Prostate gland (tissue), 2 donors: Measurements from ENCODE around the gene MAD1L1. TPM values are rescaled to one million over a fixed set of nuclear protein-coding genes. Genes with fewer than 3 reads are reported as not detected.

Source experiments
- DNase-seq: peaks from one replicate; pipeline ENCODE4 v3.0.0-alpha.2; 2019; ENCODE audit warnings: low spot score
- H3K27ac ChIP-seq, 2 donors: fragments of 200-600 bp; sonication (generic); 2 replicates each; pipeline ENCODE4 v1.5.1; 2017 to 2019
- H3K27me3 ChIP-seq: fragments of 200-600 bp; sonication (generic); replicated peaks from 2 replicates; pipeline ENCODE4 v1.5.1; 2019; ENCODE audit not compliant: insufficient read depth
- H3K36me3 ChIP-seq, 2 donors: fragments of 200-600 bp; sonication (generic); 1 replicate in 1 of 2; 2 replicates in 1 of 2; pipeline versions ENCODE4 v1.5.1 to v1.8.1; 2017 to 2019
- H3K4me1 ChIP-seq: fragments of 200-600 bp; sonication (generic); replicated peaks from 2 replicates; pipeline ENCODE4 v1.5.1; 2019
- H3K4me3 ChIP-seq, 2 donors: fragments of 200-600 bp; sonication (generic); 2 replicates each; pipeline ENCODE4 v1.5.1; 2017 to 2019
- H3K9me3 ChIP-seq: fragments of 200-600 bp; sonication (generic); 2 replicates; pipeline ENCODE4 v1.5.1; 2017
- CTCF ChIP-seq, 4 experiments: fragments of 200-600 bp in 2 of 4; fragments of 450-650 bp in 2 of 4; sonication (generic) in 2 of 4; IDR thresholded peaks; 1 replicate in 3 of 4; 2 replicates in 1 of 4; pipeline ENCODE4 v1.5.1; 2016 to 2019; ENCODE audit warnings: antibody characterized with exemption in 4 of 4, mild to moderate bottlenecking in 2 of 4, moderate library complexity in 2 of 4
- POLR2A ChIP-seq: fragments of 450-650 bp; IDR thresholded peaks from one replicate; pipeline ENCODE4 v1.6.1; 2016; ENCODE audit warnings: antibody characterized with exemption, mild to moderate bottlenecking
- POLR2AphosphoS5 ChIP-seq: sonication (generic); formaldehyde crosslinking; IDR thresholded peaks from one replicate; pipeline ENCODE4 v1.6.1; 2017; ENCODE audit warnings: antibody characterized with exemption
- WGBS: methylation state at CpG from one replicate; pipeline ENCODE4 v1.1.5; 2018; 5-methylcytosine and 5-hydroxymethylcytosine counted together
- intact Hi-C: fragments of 100-400 bp; cut with DNase I; formaldehyde crosslinking; loops from one replicate; pipeline ENCODE4 v1.14.2; 2022
- total RNA-seq, 2 donors: library from RNA; depleted of rRNA; stranded (reverse); fragments of >200 nt; gene quantifications; one replicate each; pipeline ENCODE4 v1.1.0, GENCODE V29; 2016

MAD1L1 gene
- total RNA-seq, 2 donors from 2014 or later: 79.3 to 91.9 TPM

- Histone ChIP-seq H3K4me3 (no peak overlapping the region), H3K36me3 (no peaks in the 10 kb centered on the region), H3K9me3 (no peaks in the 10 kb centered on the region), H3K4me1 (peaks cover 5% of the 10 kb centered on the region), H3K27me3 (no peaks in the 10 kb centered on the region), H3K27ac (no peak overlapping the region)
- no peak for TF ChIP-seq POLR2AphosphoS5
- TF ChIP-seq POLR2A: no peak
- no peak for TF ChIP-seq CTCF (IDR thresholded peaks at IDR 0.05)
- no peak for DNase-seq
- intact Hi-C loops: no loop called here
- WGBS: 89% methylated on average over 14 of the region's 14 CpGs
These were observed 118.7 kb downstream of the MAD1L1 start for GRCh38 chr7:2114052-2114451.

- Histone ChIP-seq H3K9me3 (no peaks in the 10 kb centered on the region), H3K27ac (no peak overlapping the region), H3K27me3 (no peaks in the 10 kb centered on the region), H3K4me1 (peaks cover 5% of the 10 kb centered on the region), H3K36me3 (no peaks in the 10 kb centered on the region), H3K4me3 (no peak overlapping the region)
- intact Hi-C loops: no loop called here
- TF ChIP-seq POLR2AphosphoS5 (no peak), CTCF (IDR thresholded peaks at IDR 0.05) (no peak), POLR2A (no peak)
- DNase-seq: no peak
- WGBS: 93% methylated on average over 31 of the region's 31 CpGs
These were observed 120.2 kb downstream of the MAD1L1 start for GRCh38 chr7:2112261-2113198.

- H3K4me1 ChIP-seq: peaks cover 5% of the 10 kb centered on the region
- WGBS: 92% methylated on average over 13 of the region's 13 CpGs
- no peaks in the 10 kb centered on the region for H3K9me3 ChIP-seq
- intact Hi-C loops: no loop called here
- no peaks in the 10 kb centered on the region for H3K36me3 ChIP-seq
- no peak overlapping the region for H3K4me3 ChIP-seq
- no peak overlapping the region for H3K27ac ChIP-seq
- DNase-seq: no peak
- TF ChIP-seq POLR2AphosphoS5 (no peak), CTCF (IDR thresholded peaks at IDR 0.05) (no peak), POLR2A (no peak)
- H3K27me3 ChIP-seq: no peaks in the 10 kb centered on the region
These were observed 121.2 kb downstream of the MAD1L1 start for GRCh38 chr7:2111568-2111967.

GRCh38 chr7:2110610-2111396, 121.9 kb downstream of the MAD1L1 start:
- H3K9me3 ChIP-seq: no peaks in the 10 kb centered on the region
- DNase-seq: no peak
- H3K4me3 ChIP-seq: no peak overlapping the region
- WGBS: 44% methylated on average over 34 of the region's 34 CpGs
- no peaks in the 10 kb centered on the region for H3K27me3 ChIP-seq
- no peak overlapping the region for H3K27ac ChIP-seq
- H3K4me1 ChIP-seq: peaks cover 2% of the 10 kb centered on the region
- intact Hi-C loops: no loop called here
- TF ChIP-seq POLR2A (no peak), POLR2AphosphoS5 (no peak), CTCF (IDR thresholded peaks at IDR 0.05) (no peak)
- H3K36me3 ChIP-seq: no peaks in the 10 kb centered on the region
